ENCODE data around the gene CCDC150.
"Not testable (repeated sequence)": the region's sequence is repeated elsewhere in the genome, so short reads cannot be mapped to it uniquely, and the experiment has no call there.

CCDC150 gene

GRCh38 chr2:196675963-196676362 is 36.4 kb downstream of the CCDC150 start:
- Histone ChIP-seq H3K9ac (no peak overlapping the region), H3K4me3 (ENCODE audit: low read depth, low read length) (no peak overlapping the region), H3K36me3 (ENCODE audit: control insufficient read depth, insufficient read depth, low read length) (no peaks in the 10 kb centered on the region), H3K79me2 (no peaks in the 10 kb centered on the region), H3K9me3 (ENCODE audit: control insufficient read depth, low read length) (no peaks in the 10 kb centered on the region), H3K4me2 (ENCODE audit: low read length) (no peak overlapping the region), H2AFZ (no peak overlapping the region), H3K4me1 (no peaks in the 10 kb centered on the region), H3K27me3 (ENCODE audit: control insufficient read depth, insufficient read depth, low read length) (no peaks in the 10 kb centered on the region), H3K27ac (no peak overlapping the region)
- TF ChIP-seq, protein P1, sequence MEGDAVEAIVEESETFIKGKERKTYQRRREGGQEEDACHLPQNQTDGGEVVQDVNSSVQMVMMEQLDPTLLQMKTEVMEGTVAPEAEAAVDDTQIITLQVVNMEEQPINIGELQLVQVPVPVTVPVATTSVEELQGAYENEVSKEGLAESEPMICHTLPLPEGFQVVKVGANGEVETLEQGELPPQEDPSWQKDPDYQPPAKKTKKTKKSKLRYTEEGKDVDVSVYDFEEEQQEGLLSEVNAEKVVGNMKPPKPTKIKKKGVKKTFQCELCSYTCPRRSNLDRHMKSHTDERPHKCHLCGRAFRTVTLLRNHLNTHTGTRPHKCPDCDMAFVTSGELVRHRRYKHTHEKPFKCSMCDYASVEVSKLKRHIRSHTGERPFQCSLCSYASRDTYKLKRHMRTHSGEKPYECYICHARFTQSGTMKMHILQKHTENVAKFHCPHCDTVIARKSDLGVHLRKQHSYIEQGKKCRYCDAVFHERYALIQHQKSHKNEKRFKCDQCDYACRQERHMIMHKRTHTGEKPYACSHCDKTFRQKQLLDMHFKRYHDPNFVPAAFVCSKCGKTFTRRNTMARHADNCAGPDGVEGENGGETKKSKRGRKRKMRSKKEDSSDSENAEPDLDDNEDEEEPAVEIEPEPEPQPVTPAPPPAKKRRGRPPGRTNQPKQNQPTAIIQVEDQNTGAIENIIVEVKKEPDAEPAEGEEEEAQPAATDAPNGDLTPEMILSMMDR (IDR thresholded peaks at IDR 0.05) = no peak

GRCh38 chr2:196677404-196677803 is 37.9 kb downstream of the CCDC150 start:
- TF ChIP-seq, protein P1 (IDR thresholded peaks at IDR 0.05) = no peak
- Histone ChIP-seq H3K36me3 (ENCODE audit: control insufficient read depth, insufficient read depth, low read length) (no peaks in the 10 kb centered on the region), H2AFZ (no peak overlapping the region), H3K27ac (no peak overlapping the region), H3K4me1 (no peaks in the 10 kb centered on the region), H3K4me3 (ENCODE audit: low read depth, low read length) (no peak overlapping the region), H3K79me2 (no peaks in the 10 kb centered on the region), H3K4me2 (ENCODE audit: low read length) (no peak overlapping the region), H3K27me3 (ENCODE audit: control insufficient read depth, insufficient read depth, low read length) (no peaks in the 10 kb centered on the region), H3K9me3 (ENCODE audit: control insufficient read depth, low read length) (no peaks in the 10 kb centered on the region), H3K9ac (no peak overlapping the region)

GRCh38 chr2:196679368-196679767 is 39.9 kb downstream of the CCDC150 start:
- Histone ChIP-seq H3K36me3 (ENCODE audit: control insufficient read depth, insufficient read depth, low read length) (no peaks in the 10 kb centered on the region), H3K9me3 (ENCODE audit: control insufficient read depth, low read length) (no peaks in the 10 kb centered on the region), H3K27ac (no peak overlapping the region), H3K4me3 (ENCODE audit: low read depth, low read length) (no peak overlapping the region), H3K4me2 (ENCODE audit: low read length) (no peak overlapping the region), H3K79me2 (no peaks in the 10 kb centered on the region), H3K9ac (no peak overlapping the region), H2AFZ (no peak overlapping the region), H3K27me3 (ENCODE audit: control insufficient read depth, insufficient read depth, low read length) (no peaks in the 10 kb centered on the region), H3K4me1 (no peaks in the 10 kb centered on the region)
- TF ChIP-seq, protein P1 (IDR thresholded peaks at IDR 0.05) = no peak

DNA sequence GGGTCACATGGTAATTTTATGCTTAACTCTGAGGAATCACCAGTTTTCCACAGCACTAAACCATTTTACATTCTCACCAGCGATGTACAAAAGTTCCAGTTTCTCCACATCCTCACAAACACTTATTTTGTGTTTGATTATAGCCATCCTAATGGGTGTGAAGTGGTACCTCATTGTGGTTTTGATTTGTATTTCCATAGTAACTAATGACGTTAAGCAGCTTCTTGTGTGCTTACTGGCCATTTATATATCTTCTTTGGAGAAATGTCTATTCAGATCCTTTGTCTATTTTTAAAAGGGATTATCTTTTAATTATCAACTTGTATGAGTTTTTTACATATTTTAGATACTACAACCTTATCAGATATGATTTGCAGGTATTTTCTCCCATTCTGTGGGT is 42.0 kb downstream of the CCDC150 start:
- Histone ChIP-seq H3K79me2 (no peaks in the 10 kb centered on the region), H3K27me3 (ENCODE audit: control insufficient read depth, insufficient read depth, low read length) (no peaks in the 10 kb centered on the region), H3K4me1 (no peaks in the 10 kb centered on the region), H3K9me3 (ENCODE audit: control insufficient read depth, low read length) (no peaks in the 10 kb centered on the region), H2AFZ (no peak overlapping the region), H3K27ac (no peak overlapping the region), H3K4me3 (ENCODE audit: low read depth, low read length) (no peak overlapping the region), H3K4me2 (ENCODE audit: low read length) (no peak overlapping the region), H3K9ac (no peak overlapping the region), H3K36me3 (ENCODE audit: control insufficient read depth, insufficient read depth, low read length) (no peaks in the 10 kb centered on the region)
- TF ChIP-seq, protein P1 (IDR thresholded peaks at IDR 0.05) = no peak

- H3K4me3 ChIP-seq (ENCODE audit: low read depth, low read length) = no peak overlapping the region
- TF ChIP-seq, protein P1 (IDR thresholded peaks at IDR 0.05) = no peak
- H3K27ac ChIP-seq = no peak overlapping the region
- no peak overlapping the region for H2AFZ ChIP-seq
- no peaks in the 10 kb centered on the region for H3K27me3 ChIP-seq (ENCODE audit: control insufficient read depth, insufficient read depth, low read length)
- no peaks in the 10 kb centered on the region for H3K79me2 ChIP-seq
- H3K4me2 ChIP-seq (ENCODE audit: low read length) = no peak overlapping the region
- H3K9me3 ChIP-seq (ENCODE audit: control insufficient read depth, low read length) = no peaks in the 10 kb centered on the region
- H3K4me1 ChIP-seq = no peaks in the 10 kb centered on the region
- no peaks in the 10 kb centered on the region for H3K36me3 ChIP-seq (ENCODE audit: control insufficient read depth, insufficient read depth, low read length)
- no peak overlapping the region for H3K9ac ChIP-seq
These were observed 46.3 kb downstream of the CCDC150 start for GRCh38 chr2:196685792-196686191.

DNA sequence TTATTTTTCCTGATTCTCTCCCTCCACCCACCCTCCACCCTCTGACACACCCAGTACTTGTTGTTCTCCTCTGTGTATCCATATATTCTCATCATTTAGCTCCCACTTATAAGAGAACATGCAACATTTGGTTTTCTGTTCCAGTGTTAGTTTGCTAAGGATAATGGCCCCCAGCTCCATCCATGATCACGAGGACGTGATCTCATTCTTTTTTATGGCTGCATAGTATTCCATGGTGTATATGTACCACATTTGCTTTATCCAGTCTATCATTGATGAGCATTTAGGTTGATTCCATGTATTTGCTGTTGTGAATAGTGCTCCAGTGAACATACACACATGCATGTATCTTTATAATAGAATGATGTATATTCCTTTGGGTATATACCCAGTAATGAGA is 47.2 kb downstream of the CCDC150 start:
- H3K4me1 ChIP-seq; H3K4me2 ChIP-seq (ENCODE audit: low read length); H3K27ac ChIP-seq; H3K36me3 ChIP-seq (ENCODE audit: control insufficient read depth, insufficient read depth, low read length); H3K79me2 ChIP-seq; H3K9ac ChIP-seq; H2AFZ ChIP-seq; H3K9me3 ChIP-seq (ENCODE audit: control insufficient read depth, low read length); H3K4me3 ChIP-seq (ENCODE audit: low read depth, low read length); H3K27me3 ChIP-seq (ENCODE audit: control insufficient read depth, insufficient read depth, low read length): not testable (repeated sequence)
